DMS79 treated with DMSO at 0.1 percent for 48 hours (cell line): ENCODE results near the gene BTG2.

ENCODE experiments used
- DNase-seq: peaks from one replicate; lab custom pipeline; 2025; lab: John Stamatoyannopoulos, UW

BTG2 gene

GRCh38 chr1:203276916-203277545 is 28.3 kb upstream of the BTG2 start:
- DNase-seq, result no peak

GRCh38 chr1:203278082-203278884 is 27.0 kb upstream of the BTG2 start:
- no peak for DNase-seq

- DNase-seq, result no peak
These were observed 26.4 kb upstream of the BTG2 start for GRCh38 chr1:203278885-203279406.

DNA sequence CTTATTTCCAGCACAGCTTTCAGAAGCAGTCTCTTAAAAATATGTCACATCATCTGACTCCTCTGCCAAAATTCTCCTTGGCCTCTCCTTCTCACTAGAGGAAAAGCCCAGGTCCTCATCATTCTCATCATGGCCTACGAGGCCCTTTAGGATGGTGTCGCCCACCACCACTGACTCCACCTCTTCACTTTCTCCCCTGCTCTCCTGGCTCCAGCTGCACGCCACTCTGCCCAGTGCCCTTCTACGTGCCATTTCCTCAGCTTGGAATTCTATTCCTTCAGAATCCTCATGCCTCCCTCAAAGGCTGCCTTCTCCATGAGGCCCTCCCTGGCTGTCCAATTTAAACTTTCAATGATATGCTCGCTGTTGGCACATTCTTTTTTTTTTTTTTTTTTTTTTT is 25.3 kb upstream of the BTG2 start:
- DNase-seq, result no peak

- DNase-seq, result no peak
These were observed 24.3 kb upstream of the BTG2 start for GRCh38 chr1:203281033-203281432.

- DNase-seq, result no peak
These were observed 23.3 kb upstream of the BTG2 start for GRCh38 chr1:203281851-203282661.

GRCh38 chr1:203282720-203283542 is 22.4 kb upstream of the BTG2 start:
- DNase-seq, result no peak

DNA sequence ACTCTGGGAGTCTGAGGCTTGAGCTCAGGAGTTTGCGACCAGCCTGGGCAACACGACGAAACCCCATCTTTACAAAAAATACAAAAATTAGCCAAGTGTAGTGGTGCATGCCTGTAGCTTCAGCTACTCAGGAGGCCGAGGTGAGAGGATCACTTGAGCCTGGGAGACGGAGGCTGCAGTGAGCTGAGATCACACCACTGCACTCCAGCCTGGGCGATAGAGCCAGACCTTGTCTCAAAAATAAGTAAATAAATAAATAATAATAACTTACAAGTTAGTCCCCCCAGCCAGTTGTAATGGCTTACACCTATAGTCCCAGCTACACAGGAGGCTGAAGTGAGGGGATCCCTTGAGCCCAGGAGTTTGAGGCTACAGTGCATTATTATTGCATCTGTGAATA is 21.7 kb upstream of the BTG2 start:
- no peak for DNase-seq

GRCh38 chr1:203284411-203285123 is 20.8 kb upstream of the BTG2 start:
- no peak for DNase-seq

DNA sequence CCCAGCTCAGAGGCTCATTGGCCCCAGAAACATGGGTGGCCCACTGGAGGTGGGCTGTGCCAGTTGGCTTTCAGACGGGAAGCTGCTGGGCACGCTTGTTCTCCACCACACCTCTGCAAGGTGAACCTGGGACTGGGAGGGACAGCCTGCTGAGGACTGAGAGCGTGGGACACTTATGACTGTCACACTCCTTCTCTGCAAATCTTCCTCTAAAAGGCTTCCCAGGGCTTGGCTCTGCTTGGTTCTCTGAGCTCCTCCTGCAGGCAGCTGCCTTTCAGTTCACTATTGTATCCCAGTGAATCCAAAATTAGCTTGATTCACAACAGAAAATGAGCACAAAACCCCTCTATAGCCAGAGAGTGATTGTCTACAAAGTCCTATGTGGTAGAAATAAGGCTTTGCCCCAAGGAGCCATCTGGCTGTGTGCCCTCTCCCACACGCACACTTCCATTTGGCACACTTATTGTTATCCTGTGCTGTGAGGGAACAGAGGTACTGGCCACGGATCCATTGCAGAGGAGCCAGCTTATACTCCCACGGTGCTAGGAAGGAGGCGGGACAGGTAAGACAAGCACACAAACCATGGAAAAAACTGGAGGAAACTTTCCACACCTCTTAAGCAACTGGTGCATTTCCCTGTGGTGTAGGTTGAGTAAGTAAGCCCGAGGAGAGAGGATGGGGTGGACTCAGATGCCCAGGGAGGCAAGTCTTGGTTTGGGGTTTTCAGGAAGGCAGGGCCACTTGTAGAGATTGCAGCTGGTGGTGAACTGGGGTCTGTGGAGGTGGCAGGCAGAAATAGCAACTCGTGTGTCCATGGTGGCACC is 18.9 kb upstream of the BTG2 start:
- no peak for DNase-seq

DNA sequence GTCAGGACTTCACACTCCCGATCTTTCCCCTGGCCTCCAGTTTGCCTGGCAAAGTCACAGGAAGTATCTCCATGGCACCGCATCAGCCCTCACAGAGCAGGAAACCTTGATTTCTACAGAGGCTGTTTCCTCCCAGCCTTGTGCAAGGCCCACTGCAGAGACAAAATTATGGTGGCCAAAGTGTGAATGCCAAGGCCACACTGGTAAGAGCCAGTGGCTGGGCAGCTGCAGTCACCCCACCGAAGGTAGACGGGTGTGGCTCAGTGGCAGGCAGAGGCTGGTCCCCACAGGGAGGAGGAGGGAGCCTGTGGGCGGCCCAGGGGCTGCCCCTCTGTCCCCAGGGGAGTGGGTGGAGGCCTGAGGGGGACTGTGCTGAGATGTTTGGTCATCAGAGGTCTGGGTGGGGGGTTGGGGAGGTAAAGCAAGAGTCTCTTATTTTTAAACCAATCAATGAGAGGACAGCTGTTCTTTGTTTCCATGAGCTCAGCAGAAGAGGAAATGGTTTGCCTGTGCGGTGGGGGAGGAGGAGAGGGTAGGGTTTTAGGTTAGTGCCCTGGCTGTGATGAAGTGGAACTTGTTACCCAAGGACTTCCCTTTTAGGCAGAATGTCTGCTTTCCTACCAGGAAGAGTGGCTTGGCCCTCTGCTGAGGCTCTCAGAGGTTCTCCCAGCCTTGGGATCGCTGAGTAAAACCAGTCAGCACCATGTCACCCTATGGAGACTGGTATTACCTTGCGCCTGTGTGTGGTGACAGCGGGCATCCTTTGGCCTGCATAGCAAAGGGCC is 18.0 kb upstream of the BTG2 start:
- DNase-seq, result no peak

DNA sequence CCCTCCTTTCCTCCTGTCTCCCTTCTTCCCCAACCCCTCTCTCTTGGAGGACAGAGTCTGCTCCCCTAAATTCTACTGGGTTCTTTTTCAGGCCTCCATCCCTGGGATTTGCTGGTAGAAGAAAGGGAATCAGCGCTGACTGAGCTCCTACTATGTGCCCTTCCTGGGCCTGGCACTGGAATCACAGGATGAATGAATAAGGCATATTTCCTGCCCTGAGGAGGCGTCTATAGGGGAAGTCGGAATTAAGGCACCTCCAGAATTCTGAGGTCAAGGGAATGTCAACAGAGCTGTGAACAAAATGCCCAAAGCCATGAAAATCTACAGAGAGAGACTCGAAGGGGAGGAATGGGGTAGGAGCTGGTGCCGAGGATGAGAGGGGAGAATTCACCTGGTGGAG is 17.4 kb upstream of the BTG2 start:
- no peak for DNase-seq

GRCh38 chr1:203288400-203288799 is 16.9 kb upstream of the BTG2 start:
- no peak for DNase-seq

- peak; percentile 48 for DNase-seq
These were observed 15.9 kb upstream of the BTG2 start for GRCh38 chr1:203289281-203289981.

GRCh38 chr1:203289982-203290260 is 15.4 kb upstream of the BTG2 start:
- DNase-seq, result no peak

GRCh38 chr1:203290261-203291089 is 14.8 kb upstream of the BTG2 start:
- DNase-seq, result peak; percentile 93

GRCh38 chr1:203291201-203292096 is 13.9 kb upstream of the BTG2 start:
- DNase-seq, result no peak
